ENCODE results near the gene BRWD1.

- no peak for TF ChIP-seq CTCF (conservative IDR thresholded peaks at IDR 0.05; ENCODE audit: low read length)
- TF ChIP-seq EZH2phosphoT487 (IDR thresholded peaks at IDR 0.05; ENCODE audit: borderline replicate concordance, low read depth, low read length), result no peak
Observed at GRCh38 chr21:39197448-39198233, 115.8 kb downstream of the BRWD1 start.
